GM12865 (cell line): ENCODE results near the gene TEC.

Experiments used
- DNase-seq: peaks from one replicate; pipeline ENCODE4 v3.0.0; 2010; ENCODE audit warnings: low read depth
- H3K4me3 ChIP-seq: 2 replicates; pipeline ENCODE4 v1.5.1; 2011; ENCODE audit warnings: mild to moderate bottlenecking, low read depth, low read length, control low read depth
- TF ChIP-seq, protein P1 (sequence below): IDR thresholded peaks from 2 replicates; pipeline ENCODE4 v1.5.1; 2011; ENCODE audit warnings: low read length, control low read depth, low read depth, inconsistent platforms; ENCODE audit not compliant: insufficient read depth; ENCODE audit errors: missing control alignments

TEC gene

DNA sequence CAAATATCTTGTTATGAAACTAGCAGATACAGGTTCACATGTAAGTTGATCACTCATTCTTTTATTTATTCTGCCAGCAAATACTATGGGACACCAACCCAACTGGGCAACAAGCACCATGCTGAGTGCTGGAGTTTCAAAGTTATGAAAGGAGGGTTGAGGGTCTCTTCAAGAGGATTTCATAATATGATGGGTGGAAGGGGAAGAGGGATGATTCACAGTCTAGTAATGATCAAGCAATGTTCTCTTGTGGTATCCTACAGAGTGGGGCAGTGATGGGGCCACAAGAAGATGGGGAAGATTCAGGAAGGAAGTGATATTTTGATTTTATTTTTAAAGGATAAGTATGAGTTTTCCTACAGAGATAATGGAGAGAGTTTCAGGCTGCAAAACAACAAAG lies 89.4 kb downstream of the TEC start:
- TF ChIP-seq, protein P1, sequence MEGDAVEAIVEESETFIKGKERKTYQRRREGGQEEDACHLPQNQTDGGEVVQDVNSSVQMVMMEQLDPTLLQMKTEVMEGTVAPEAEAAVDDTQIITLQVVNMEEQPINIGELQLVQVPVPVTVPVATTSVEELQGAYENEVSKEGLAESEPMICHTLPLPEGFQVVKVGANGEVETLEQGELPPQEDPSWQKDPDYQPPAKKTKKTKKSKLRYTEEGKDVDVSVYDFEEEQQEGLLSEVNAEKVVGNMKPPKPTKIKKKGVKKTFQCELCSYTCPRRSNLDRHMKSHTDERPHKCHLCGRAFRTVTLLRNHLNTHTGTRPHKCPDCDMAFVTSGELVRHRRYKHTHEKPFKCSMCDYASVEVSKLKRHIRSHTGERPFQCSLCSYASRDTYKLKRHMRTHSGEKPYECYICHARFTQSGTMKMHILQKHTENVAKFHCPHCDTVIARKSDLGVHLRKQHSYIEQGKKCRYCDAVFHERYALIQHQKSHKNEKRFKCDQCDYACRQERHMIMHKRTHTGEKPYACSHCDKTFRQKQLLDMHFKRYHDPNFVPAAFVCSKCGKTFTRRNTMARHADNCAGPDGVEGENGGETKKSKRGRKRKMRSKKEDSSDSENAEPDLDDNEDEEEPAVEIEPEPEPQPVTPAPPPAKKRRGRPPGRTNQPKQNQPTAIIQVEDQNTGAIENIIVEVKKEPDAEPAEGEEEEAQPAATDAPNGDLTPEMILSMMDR: no peak
- H3K4me3 ChIP-seq: no peak overlapping the region
- DNase-seq: no peak

DNA sequence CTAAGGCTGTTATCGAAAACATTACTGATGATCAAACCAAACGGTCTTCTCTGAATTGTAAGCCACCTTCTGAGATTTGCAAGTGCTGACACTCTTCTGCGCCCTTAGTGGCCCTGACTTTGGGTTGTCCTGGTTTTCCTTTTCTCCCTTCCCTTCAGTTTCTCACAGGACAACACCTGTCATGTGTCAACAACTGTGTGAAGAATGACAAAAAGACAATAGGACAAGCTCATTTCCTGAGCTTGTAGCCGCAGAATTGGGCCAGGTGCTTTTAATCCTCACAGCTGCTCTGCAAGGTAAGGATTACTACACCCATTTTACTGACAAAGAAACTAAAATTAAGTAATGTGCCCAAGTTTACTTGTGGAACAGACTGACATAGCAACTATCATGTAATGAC lies 90.7 kb downstream of the TEC start:
- no peak overlapping the region for H3K4me3 ChIP-seq
- TF ChIP-seq, protein P1: no peak
- DNase-seq: no peak

DNA sequence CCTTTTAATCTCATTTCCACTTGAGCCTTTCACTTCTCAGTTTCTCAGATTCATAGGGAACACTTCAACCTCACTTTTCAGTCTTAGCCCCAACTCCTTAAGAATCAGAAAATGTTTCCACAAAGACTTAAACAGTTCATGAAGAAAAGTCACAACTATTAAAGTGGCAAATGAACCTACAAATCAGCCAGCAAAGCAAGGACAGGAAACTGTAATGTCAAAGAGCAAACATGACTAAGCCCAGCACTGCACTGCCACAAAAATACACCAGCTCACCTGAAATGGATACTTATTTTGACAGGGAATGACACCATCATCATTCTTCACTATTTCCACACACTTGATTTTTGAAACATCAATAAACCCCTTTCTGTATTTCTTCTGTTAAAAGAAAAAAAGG lies 93.8 kb downstream of the TEC start:
- DNase-seq: no peak
- TF ChIP-seq, protein P1: no peak
- no peak overlapping the region for H3K4me3 ChIP-seq

GRCh38 chr4:48175328-48175727 lies 94.3 kb downstream of the TEC start:
- DNase-seq: no peak
- TF ChIP-seq, protein P1: no peak

DNA sequence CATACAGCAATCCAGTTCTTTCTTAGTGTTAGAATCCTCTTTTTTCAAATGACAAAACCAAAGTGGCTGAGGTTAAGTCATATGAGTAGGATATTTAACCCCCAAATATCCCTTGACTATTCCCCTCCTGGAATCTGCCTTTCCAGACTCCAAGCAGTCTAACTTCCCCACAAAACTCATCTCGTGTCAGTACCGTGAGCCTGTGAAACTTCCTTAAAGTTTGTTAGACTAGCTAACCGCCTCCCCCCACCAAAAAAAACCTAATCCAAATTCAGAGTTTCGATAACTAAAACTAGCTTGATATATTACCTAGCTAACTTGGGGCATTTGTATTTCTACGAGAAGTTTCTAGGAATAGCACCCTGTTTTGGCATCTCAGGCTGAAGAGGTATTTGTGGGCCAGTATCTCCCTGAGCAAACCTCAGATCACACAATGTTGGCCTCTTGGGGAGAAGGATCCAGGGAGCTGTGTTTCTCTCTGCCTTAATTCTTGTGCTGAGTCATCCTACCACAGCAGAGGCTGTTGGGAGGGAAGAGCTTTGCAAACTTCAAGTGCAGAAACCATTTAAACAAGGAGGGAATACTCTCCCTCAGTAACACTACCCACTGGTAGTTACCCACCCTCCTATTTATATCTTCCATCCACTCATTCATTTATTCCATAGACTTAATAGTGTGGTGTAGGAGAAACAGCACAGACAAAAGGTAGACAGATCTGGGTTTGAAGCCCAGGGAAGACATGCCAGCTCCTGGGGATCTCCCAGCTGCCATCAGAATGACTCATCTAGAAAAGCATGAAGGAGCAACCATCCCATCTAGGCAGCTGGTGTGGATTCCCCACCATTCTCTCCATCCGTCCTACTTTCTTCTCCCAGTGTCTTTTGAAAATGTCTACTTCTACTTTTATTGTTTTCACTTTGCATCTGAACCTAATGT lies 96.3 kb downstream of the TEC start:
- H3K4me3 ChIP-seq: no peak overlapping the region
- TF ChIP-seq, protein P1: no peak
- DNase-seq: peak; percentile 70

More at GRCh38 chr4:48175328-48175727, 94.3 kb downstream of the TEC start:
- no peak overlapping the region for H3K4me3 ChIP-seq

DNA sequence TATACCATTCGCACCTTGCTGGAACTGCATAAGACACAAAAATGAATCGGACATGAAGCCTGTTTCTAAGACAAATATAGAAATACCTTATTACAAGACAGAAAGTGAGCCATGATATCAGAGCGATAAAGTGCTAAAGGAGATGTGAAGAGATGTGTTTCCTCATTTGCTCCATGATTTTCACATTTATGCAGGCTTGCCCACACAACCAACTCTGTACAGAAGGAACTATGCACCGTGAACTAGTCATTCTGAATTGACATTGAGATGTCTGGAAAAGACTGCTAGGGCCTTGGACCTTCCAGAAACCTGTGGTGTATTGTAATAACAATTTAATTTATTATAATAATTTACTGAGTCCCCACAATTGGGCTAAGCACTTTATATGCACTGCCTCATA lies 97.0 kb downstream of the TEC start:
- TF ChIP-seq, protein P1: no peak
- H3K4me3 ChIP-seq: no peak overlapping the region
- no peak for DNase-seq

DNA sequence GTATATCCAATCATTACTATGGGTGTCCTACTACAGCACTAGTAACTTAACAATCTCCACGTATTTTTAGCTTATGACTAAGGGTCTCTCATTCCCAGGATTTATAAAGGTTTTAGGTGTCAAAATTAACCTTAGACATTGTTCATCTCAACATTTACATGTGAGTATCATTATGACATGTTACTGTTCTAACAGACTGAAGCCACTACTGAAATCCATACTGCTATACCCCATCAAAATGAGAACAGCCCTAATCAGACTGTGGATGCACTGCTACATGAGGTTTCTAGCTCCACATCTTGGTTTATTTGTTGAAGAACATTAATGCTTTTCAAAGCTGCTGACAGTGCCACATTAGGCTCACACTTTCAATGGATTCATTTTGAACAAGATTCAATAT lies 100.0 kb downstream of the TEC start:
- no peak for DNase-seq
- TF ChIP-seq, protein P1: no peak
- H3K4me3 ChIP-seq: no peak overlapping the region
